Measurements from ENCODE around the gene SYT8. TPM values are rescaled to one million over a fixed set of nuclear protein-coding genes. Genes with fewer than 3 reads are reported as not detected.

Gene SYT8
- total RNA-seq, 3 donors from 2014 or later = 10.7 to 12.1 TPM; not detected in 1

- H3K4me3 ChIP-seq = no peak overlapping the region
- TF ChIP-seq CTCF (IDR thresholded peaks at IDR 0.05) (no peak), POLR2A (IDR thresholded peaks at IDR 0.05) (no peak), POLR2AphosphoS5 (IDR thresholded peaks at IDR 0.05) (no peak)
- no peak for DNase-seq (ENCODE audit: low spot score in 2 of 2)
- no peaks in the 10 kb centered on the region for H3K27me3 ChIP-seq
- no peak overlapping the region for H3K27ac ChIP-seq
- H3K9me3 ChIP-seq = no peaks in the 10 kb centered on the region
- peaks cover 9 to 17% of the 10 kb centered on the region in 2 donors for H3K4me1 ChIP-seq
- no peaks in the 10 kb centered on the region for H3K36me3 ChIP-seq
- intact Hi-C loops (cut with DNase I; ENCODE audit: low total_unique reads) = no loop called here
Observed at GRCh38 chr11:1861435-1862411, 26.9 kb downstream of the SYT8 start.

- H3K27ac ChIP-seq = peak overlapping the region; percentile 77 to 97
- H3K4me3 ChIP-seq = peak overlapping the region in 1 of 3 donors; percentile 59
- DNase-seq (ENCODE audit: low spot score in 2 of 2) = no peak
- intact Hi-C loops (cut with DNase I; ENCODE audit: low total_unique reads) = no loop called here
- peaks cover 9 to 17% of the 10 kb centered on the region in 2 donors for H3K4me1 ChIP-seq
- H3K36me3 ChIP-seq = no peaks in the 10 kb centered on the region
- H3K9me3 ChIP-seq = no peaks in the 10 kb centered on the region
- TF ChIP-seq CTCF (IDR thresholded peaks at IDR 0.05) (no peak), POLR2AphosphoS5 (IDR thresholded peaks at IDR 0.05) (no peak), POLR2A (IDR thresholded peaks at IDR 0.05) (no peak)
- no peaks in the 10 kb centered on the region for H3K27me3 ChIP-seq
Observed at GRCh38 chr11:1862588-1863351, 28.0 kb downstream of the SYT8 start.

- TF ChIP-seq POLR2AphosphoS5 (IDR thresholded peaks at IDR 0.05) (peak; percentile 52 to 88 (median 78)), POLR2A (IDR thresholded peaks at IDR 0.05) (no peak)
- DNase-seq (ENCODE audit: low spot score in 2 of 2) = peak; percentile 81 to 85
- H3K27ac ChIP-seq = peak overlapping the region; percentile 77 to 97
- H3K9me3 ChIP-seq = no peaks in the 10 kb centered on the region
- peak overlapping the region; percentile 24 to 59 (median 43) for H3K4me3 ChIP-seq
- no peaks in the 10 kb centered on the region for H3K27me3 ChIP-seq
- peaks cover 9 to 17% of the 10 kb centered on the region in 2 donors for H3K4me1 ChIP-seq
- H3K36me3 ChIP-seq = no peaks in the 10 kb centered on the region
- intact Hi-C loops (cut with DNase I; ENCODE audit: low total_unique reads) = no loop called here
Observed at GRCh38 chr11:1863352-1864216, 28.8 kb downstream of the SYT8 start.

GRCh38 chr11:1864231-1864630, 29.4 kb downstream of the SYT8 start:
- Histone ChIP-seq H3K4me1 (peaks cover 9 to 17% of the 10 kb centered on the region in 2 donors), H3K27me3 (no peaks in the 10 kb centered on the region), H3K4me3 (peak overlapping the region; percentile 24 to 59 (median 43)), H3K36me3 (no peaks in the 10 kb centered on the region), H3K27ac (peak overlapping the region; percentile 77 to 97), H3K9me3 (no peaks in the 10 kb centered on the region)
- no peak for DNase-seq (ENCODE audit: low spot score in 2 of 2)
- TF ChIP-seq POLR2A (IDR thresholded peaks at IDR 0.05) (no peak), CTCF (IDR thresholded peaks at IDR 0.05) (no peak), POLR2AphosphoS5 (IDR thresholded peaks at IDR 0.05) (no peak)
- intact Hi-C loops (cut with DNase I; ENCODE audit: low total_unique reads) = no loop called here

All from breast epithelium (tissue), 4 donors.